GM06990 (cell line): ENCODE measurements around the gene LCORL.

Experiments used
- DNase-seq: peaks from one replicate; pipeline ENCODE4 v3.0.0-alpha.2; 2011; ENCODE audit not compliant: insufficient read length; ENCODE audit errors: extremely low read depth
- H3K27me3 ChIP-seq: replicated peaks from 2 replicates; pipeline ENCODE4 v1.6.0; 2011; ENCODE audit warnings: low read length; ENCODE audit not compliant: control insufficient read depth, insufficient read depth
- H3K36me3 ChIP-seq: 2 replicates; pipeline ENCODE4 v1.5.1; 2011; ENCODE audit warnings: low read length; ENCODE audit not compliant: control insufficient read depth, insufficient read depth
- H3K4me3 ChIP-seq: replicated peaks from 2 replicates; pipeline ENCODE4 v1.5.1; 2011; ENCODE audit warnings: low read depth, mild to moderate bottlenecking, control low read depth, low read length
- CTCF ChIP-seq: IDR thresholded peaks from 2 replicates; pipeline ENCODE4 v1.5.1; 2011; ENCODE audit warnings: low read length, control low read depth, mild to moderate bottlenecking, inconsistent platforms; ENCODE audit not compliant: insufficient read depth, poor library complexity, severe bottlenecking

Gene LCORL

GRCh38 chr4:17930256-17930655 lies 91.3 kb downstream of the LCORL start:
- Histone ChIP-seq H3K4me3 (no peak overlapping the region), H3K27me3 (no peaks in the 10 kb centered on the region), H3K36me3 (no peaks in the 10 kb centered on the region)
- DNase-seq: no peak
- TF ChIP-seq CTCF: no peak

GRCh38 chr4:17924189-17924588 lies 97.4 kb downstream of the LCORL start:
- Histone ChIP-seq H3K4me3 (no peak overlapping the region), H3K27me3 (no peaks in the 10 kb centered on the region), H3K36me3 (no peaks in the 10 kb centered on the region)
- no peak for TF ChIP-seq CTCF
- DNase-seq: no peak

GRCh38 chr4:17921451-17921850 lies 100.1 kb downstream of the LCORL start:
- no peaks in the 10 kb centered on the region for H3K27me3 ChIP-seq
- H3K36me3 ChIP-seq: no peaks in the 10 kb centered on the region
- no peak for DNase-seq
- TF ChIP-seq CTCF: no peak
- no peak overlapping the region for H3K4me3 ChIP-seq

- no peak for TF ChIP-seq CTCF
- DNase-seq: no peak
- no peak overlapping the region for H3K4me3 ChIP-seq
- H3K36me3 ChIP-seq: no peaks in the 10 kb centered on the region
- no peaks in the 10 kb centered on the region for H3K27me3 ChIP-seq
Measured at GRCh38 chr4:17920681-17921080, 100.9 kb downstream of the LCORL start.

- no peaks in the 10 kb centered on the region for H3K27me3 ChIP-seq
- no peak for DNase-seq
- TF ChIP-seq CTCF: no peak
- H3K4me3 ChIP-seq: no peak overlapping the region
- no peaks in the 10 kb centered on the region; the same call in 1 of the 2 replicates for H3K36me3 ChIP-seq
Measured at GRCh38 chr4:17915439-17915838, 106.1 kb downstream of the LCORL start.

GRCh38 chr4:17912011-17912410 lies 109.5 kb downstream of the LCORL start:
- no peaks in the 10 kb centered on the region for H3K27me3 ChIP-seq
- TF ChIP-seq CTCF: no peak
- no peak for DNase-seq
- no peak overlapping the region for H3K4me3 ChIP-seq
- H3K36me3 ChIP-seq: no peaks in the 10 kb centered on the region; the same call in 1 of the 2 replicates
